WTC11 (cell line): ENCODE data around the gene EPB41L4B. TPM values are rescaled to one million over a fixed set of nuclear protein-coding genes. Genes with fewer than 3 reads are reported as not detected.

Experiments
- ATAC-seq: fragments of 200-7000 bp; cut with Tn5 transposase; 2 replicates; pipeline ENCODE4 v1.10.0; 2021; ENCODE audit warnings: mild to moderate bottlenecking, moderate library complexity
- CTCF ChIA-PET: fragments of 300-600 bp; sonication (Branson Sonifier 250); formaldehyde crosslinking; loops from one replicate; lab custom pipeline; 2021; ENCODE audit warnings: antibody characterized with exemption; lab: Charles Lee
- POLR2A ChIA-PET: fragments of 350-600 bp; sonication (Branson Sonifier 250); formaldehyde crosslinking; loops from one replicate; lab custom pipeline; 2021; ENCODE audit warnings: antibody characterized with exemption; lab: Charles Lee
- DNase-seq: peaks from one replicate; pipeline ENCODE4 v3.0.0; 2021; ENCODE audit warnings: low spot score
- H3K27ac Mint-ChIP-seq: 2 replicates; pipeline ENCODE4 v1.8.0; 2021; ENCODE audit warnings: mixed read lengths
- H3K27me3 Mint-ChIP-seq: 2 replicates; pipeline ENCODE4 v1.8.0; 2021; ENCODE audit warnings: low read depth, mild to moderate bottlenecking, moderate library complexity, mixed read lengths
- H3K36me3 Mint-ChIP-seq: 2 replicates; pipeline ENCODE4 v1.8.0; 2021; ENCODE audit warnings: mixed read lengths
- H3K4me1 Mint-ChIP-seq: 2 replicates; pipeline ENCODE4 v1.8.0; 2022; ENCODE audit warnings: mixed read lengths
- H3K4me3 Mint-ChIP-seq: 2 replicates; pipeline ENCODE4 v1.8.0; 2021; ENCODE audit warnings: mild to moderate bottlenecking, moderate library complexity, mixed read lengths
- H3K9me3 Mint-ChIP-seq: 2 replicates; pipeline ENCODE4 v1.8.0; 2021; ENCODE audit warnings: mixed read lengths
- AR ChIP-seq: fragments of 250-450 bp; sonication (Bioruptor Pico); IDR thresholded peaks from 2 replicates; pipeline ENCODE4 v1.9.0; 2021; ENCODE audit warnings: mild to moderate bottlenecking
- CREB1 ChIP-seq: sonication (generic); formaldehyde crosslinking; IDR thresholded peaks from 2 replicates; pipeline ENCODE4 v1.8.0; 2023; ENCODE audit warnings: mild to moderate bottlenecking, missing genetic modification reagents
- E2F4 ChIP-seq: sonication (generic); formaldehyde crosslinking; IDR thresholded peaks from 2 replicates; pipeline ENCODE4 v1.8.1; 2022; ENCODE audit warnings: low read depth, mild to moderate bottlenecking, moderate library complexity, missing genetic modification reagents, borderline replicate concordance
- ETV6 ChIP-seq: sonication (generic); formaldehyde crosslinking; IDR thresholded peaks from 2 replicates; pipeline ENCODE4 v1.8.1; 2022; ENCODE audit warnings: mild to moderate bottlenecking, missing genetic modification reagents
- GABPB1 ChIP-seq: sonication (generic); formaldehyde crosslinking; IDR thresholded peaks from 2 replicates; pipeline ENCODE4 v1.8.1; 2023; ENCODE audit warnings: mild to moderate bottlenecking, missing genetic modification reagents
- JUN ChIP-seq: sonication (generic); formaldehyde crosslinking; IDR thresholded peaks from 2 replicates; pipeline ENCODE4 v1.8.0; 2023; ENCODE audit warnings: mild to moderate bottlenecking, missing genetic modification reagents
- NR1H2 ChIP-seq: sonication (generic); formaldehyde crosslinking; IDR thresholded peaks from 2 replicates; pipeline ENCODE4 v1.9.0; 2021; ENCODE audit warnings: mild to moderate bottlenecking, moderate library complexity, missing genetic modification reagents
- RORB ChIP-seq: fragments of 250-450 bp; sonication (Bioruptor Pico); IDR thresholded peaks from 2 replicates; pipeline ENCODE4 v1.9.0; 2021; ENCODE audit warnings: mild to moderate bottlenecking
- TEAD4 ChIP-seq: sonication (generic); formaldehyde crosslinking; IDR thresholded peaks from 2 replicates; pipeline ENCODE4 v1.8.0; 2022; ENCODE audit warnings: mild to moderate bottlenecking, missing genetic modification reagents
- ZNF671 ChIP-seq: fragments of 250-450 bp; sonication (Bioruptor Pico); IDR thresholded peaks from 2 replicates; pipeline ENCODE4 v1.8.0; 2021; ENCODE audit warnings: mild to moderate bottlenecking
- ZSCAN18 ChIP-seq: fragments of 250-450 bp; sonication (Bioruptor Pico); IDR thresholded peaks from 2 replicates; pipeline ENCODE4 v2.1.2; 2022; ENCODE audit warnings: mild to moderate bottlenecking, moderate library complexity
- total RNA-seq: library from RNA; stranded (reverse); gene quantifications from 3 replicates; pipeline ENCODE4 v1.2.3, GENCODE V29; 2021
- TF ChIP-seq, protein P1 (sequence below): sonication (generic); formaldehyde crosslinking; IDR thresholded peaks from 2 replicates; pipeline ENCODE4 v1.8.1; 2023; ENCODE audit warnings: mild to moderate bottlenecking, missing genetic modification reagents
- TF ChIP-seq, protein P2 (sequence below): sonication (generic); formaldehyde crosslinking; IDR thresholded peaks from 2 replicates; pipeline ENCODE4 v1.8.1; 2023; ENCODE audit warnings: mild to moderate bottlenecking, missing genetic modification reagents, borderline replicate concordance
- TF ChIP-seq, protein P3 (sequence below): sonication (generic); formaldehyde crosslinking; IDR thresholded peaks from 2 replicates; pipeline ENCODE4 v1.8.1; 2022; ENCODE audit warnings: mild to moderate bottlenecking, missing genetic modification reagents, moderate library complexity, borderline replicate concordance
- TF ChIP-seq, protein P4 (sequence below): sonication (generic); formaldehyde crosslinking; IDR thresholded peaks from 2 replicates; pipeline ENCODE4 v1.8.0; 2022; ENCODE audit warnings: mild to moderate bottlenecking, missing genetic modification reagents
- TF ChIP-seq, protein P5 (sequence below): sonication (generic); formaldehyde crosslinking; IDR thresholded peaks from 2 replicates; pipeline ENCODE4 v1.8.0; 2022; ENCODE audit warnings: mild to moderate bottlenecking, missing genetic modification reagents
- TF ChIP-seq, protein P6 (sequence below): sonication (generic); formaldehyde crosslinking; conservative IDR thresholded peaks from 2 replicates; pipeline ENCODE4 v1.8.1; 2022; ENCODE audit warnings: mild to moderate bottlenecking, missing genetic modification reagents

EPB41L4B gene
- total RNA-seq, 1 experiment from 2014 or later = 20.0 TPM

- ATAC-seq = no peak
- ChIA-PET POLR2A (no interaction called here), CTCF (no interaction called here)
- Mint-ChIP-seq H3K4me3 (no peak overlapping the region), H3K9me3 (no peaks in the 10 kb centered on the region), H3K4me1 (peaks cover 31% of the 10 kb centered on the region), H3K36me3 (peaks cover 12% of the 10 kb centered on the region), H3K27ac (no peak overlapping the region), H3K27me3 (no peaks in the 10 kb centered on the region)
- TF ChIP-seq ZNF671 (no peak), ETV6 (CRISPR knock-in tag) (no peak), ZSCAN18 (CRISPR knock-in tag) (no peak), E2F4 (CRISPR knock-in tag) (no peak)
- TF ChIP-seq, protein P1, sequence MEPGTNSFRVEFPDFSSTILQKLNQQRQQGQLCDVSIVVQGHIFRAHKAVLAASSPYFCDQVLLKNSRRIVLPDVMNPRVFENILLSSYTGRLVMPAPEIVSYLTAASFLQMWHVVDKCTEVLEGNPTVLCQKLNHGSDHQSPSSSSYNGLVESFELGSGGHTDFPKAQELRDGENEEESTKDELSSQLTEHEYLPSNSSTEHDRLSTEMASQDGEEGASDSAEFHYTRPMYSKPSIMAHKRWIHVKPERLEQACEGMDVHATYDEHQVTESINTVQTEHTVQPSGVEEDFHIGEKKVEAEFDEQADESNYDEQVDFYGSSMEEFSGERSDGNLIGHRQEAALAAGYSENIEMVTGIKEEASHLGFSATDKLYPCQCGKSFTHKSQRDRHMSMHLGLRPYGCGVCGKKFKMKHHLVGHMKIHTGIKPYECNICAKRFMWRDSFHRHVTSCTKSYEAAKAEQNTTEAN = no peak
- DNase-seq = no peak
These were observed 57.5 kb downstream of the EPB41L4B start for GRCh38 chr9:109263358-109263757.

GRCh38 chr9:109258481-109259302, 62.2 kb downstream of the EPB41L4B start:
- DNase-seq (peak; percentile 61), ATAC-seq (peak; percentile 89)
- Mint-ChIP-seq H3K27ac (peak overlapping the region; percentile 63; the same call in 1 of the 2 replicates), H3K9me3 (no peaks in the 10 kb centered on the region), H3K4me3 (no peak overlapping the region), H3K27me3 (no peaks in the 10 kb centered on the region; the same call in 1 of the 2 replicates), H3K4me1 (peaks cover 48% of the 10 kb centered on the region), H3K36me3 (peaks cover 14% of the 10 kb centered on the region)
- POLR2A ChIA-PET = no interaction called here
- CTCF ChIA-PET = interaction anchor here (0.9 to 2.1 kb wide), 7 partner anchors 8 to 152 kb away, joined by 3 to 5 read pairs (median 4); no protein-coding TSS in a partner anchor
- TF ChIP-seq, protein P2, sequence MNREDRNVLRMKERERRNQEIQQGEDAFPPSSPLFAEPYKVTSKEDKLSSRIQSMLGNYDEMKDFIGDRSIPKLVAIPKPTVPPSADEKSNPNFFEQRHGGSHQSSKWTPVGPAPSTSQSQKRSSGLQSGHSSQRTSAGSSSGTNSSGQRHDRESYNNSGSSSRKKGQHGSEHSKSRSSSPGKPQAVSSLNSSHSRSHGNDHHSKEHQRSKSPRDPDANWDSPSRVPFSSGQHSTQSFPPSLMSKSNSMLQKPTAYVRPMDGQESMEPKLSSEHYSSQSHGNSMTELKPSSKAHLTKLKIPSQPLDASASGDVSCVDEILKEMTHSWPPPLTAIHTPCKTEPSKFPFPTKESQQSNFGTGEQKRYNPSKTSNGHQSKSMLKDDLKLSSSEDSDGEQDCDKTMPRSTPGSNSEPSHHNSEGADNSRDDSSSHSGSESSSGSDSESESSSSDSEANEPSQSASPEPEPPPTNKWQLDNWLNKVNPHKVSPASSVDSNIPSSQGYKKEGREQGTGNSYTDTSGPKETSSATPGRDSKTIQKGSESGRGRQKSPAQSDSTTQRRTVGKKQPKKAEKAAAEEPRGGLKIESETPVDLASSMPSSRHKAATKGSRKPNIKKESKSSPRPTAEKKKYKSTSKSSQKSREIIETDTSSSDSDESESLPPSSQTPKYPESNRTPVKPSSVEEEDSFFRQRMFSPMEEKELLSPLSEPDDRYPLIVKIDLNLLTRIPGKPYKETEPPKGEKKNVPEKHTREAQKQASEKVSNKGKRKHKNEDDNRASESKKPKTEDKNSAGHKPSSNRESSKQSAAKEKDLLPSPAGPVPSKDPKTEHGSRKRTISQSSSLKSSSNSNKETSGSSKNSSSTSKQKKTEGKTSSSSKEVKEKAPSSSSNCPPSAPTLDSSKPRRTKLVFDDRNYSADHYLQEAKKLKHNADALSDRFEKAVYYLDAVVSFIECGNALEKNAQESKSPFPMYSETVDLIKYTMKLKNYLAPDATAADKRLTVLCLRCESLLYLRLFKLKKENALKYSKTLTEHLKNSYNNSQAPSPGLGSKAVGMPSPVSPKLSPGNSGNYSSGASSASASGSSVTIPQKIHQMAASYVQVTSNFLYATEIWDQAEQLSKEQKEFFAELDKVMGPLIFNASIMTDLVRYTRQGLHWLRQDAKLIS = no peak
- TF ChIP-seq, protein P3, sequence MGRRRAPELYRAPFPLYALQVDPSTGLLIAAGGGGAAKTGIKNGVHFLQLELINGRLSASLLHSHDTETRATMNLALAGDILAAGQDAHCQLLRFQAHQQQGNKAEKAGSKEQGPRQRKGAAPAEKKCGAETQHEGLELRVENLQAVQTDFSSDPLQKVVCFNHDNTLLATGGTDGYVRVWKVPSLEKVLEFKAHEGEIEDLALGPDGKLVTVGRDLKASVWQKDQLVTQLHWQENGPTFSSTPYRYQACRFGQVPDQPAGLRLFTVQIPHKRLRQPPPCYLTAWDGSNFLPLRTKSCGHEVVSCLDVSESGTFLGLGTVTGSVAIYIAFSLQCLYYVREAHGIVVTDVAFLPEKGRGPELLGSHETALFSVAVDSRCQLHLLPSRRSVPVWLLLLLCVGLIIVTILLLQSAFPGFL (CRISPR knock-in tag) = no peak
- TF ChIP-seq, protein P4, sequence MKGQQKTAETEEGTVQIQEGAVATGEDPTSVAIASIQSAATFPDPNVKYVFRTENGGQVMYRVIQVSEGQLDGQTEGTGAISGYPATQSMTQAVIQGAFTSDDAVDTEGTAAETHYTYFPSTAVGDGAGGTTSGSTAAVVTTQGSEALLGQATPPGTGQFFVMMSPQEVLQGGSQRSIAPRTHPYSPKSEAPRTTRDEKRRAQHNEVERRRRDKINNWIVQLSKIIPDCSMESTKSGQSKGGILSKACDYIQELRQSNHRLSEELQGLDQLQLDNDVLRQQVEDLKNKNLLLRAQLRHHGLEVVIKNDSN = no peak
- TF ChIP-seq TEAD4 (CRISPR knock-in tag) = no peak
- TF ChIP-seq, protein P5, sequence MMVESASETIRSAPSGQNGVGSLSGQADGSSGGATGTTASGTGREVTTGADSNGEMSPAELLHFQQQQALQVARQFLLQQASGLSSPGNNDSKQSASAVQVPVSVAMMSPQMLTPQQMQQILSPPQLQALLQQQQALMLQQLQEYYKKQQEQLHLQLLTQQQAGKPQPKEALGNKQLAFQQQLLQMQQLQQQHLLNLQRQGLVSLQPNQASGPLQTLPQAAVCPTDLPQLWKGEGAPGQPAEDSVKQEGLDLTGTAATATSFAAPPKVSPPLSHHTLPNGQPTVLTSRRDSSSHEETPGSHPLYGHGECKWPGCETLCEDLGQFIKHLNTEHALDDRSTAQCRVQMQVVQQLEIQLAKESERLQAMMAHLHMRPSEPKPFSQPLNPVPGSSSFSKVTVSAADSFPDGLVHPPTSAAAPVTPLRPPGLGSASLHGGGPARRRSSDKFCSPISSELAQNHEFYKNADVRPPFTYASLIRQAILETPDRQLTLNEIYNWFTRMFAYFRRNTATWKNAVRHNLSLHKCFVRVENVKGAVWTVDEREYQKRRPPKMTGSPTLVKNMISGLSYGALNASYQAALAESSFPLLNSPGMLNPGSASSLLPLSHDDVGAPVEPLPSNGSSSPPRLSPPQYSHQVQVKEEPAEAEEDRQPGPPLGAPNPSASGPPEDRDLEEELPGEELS (CRISPR knock-in tag) = no peak
- no peak for TF ChIP-seq CREB1 (CRISPR knock-in tag)
- no peak for TF ChIP-seq RORB (CRISPR knock-in tag)
- TF ChIP-seq JUN (CRISPR knock-in tag) = no peak
- TF ChIP-seq GABPB1 (CRISPR knock-in tag) = no peak
- no peak for TF ChIP-seq NR1H2 (CRISPR knock-in tag)
- TF ChIP-seq, protein P6, sequence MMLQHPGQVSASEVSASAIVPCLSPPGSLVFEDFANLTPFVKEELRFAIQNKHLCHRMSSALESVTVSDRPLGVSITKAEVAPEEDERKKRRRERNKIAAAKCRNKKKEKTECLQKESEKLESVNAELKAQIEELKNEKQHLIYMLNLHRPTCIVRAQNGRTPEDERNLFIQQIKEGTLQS = no peak
- TF ChIP-seq AR = no peak
